HG02870 (cell line): Measurements from ENCODE around the gene HMGA1.
"Not testable (repeated sequence)": the region's sequence is repeated elsewhere in the genome, so short reads cannot be mapped to it uniquely, and the experiment has no call there.

Experiments used
- ATAC-seq: cut with Tn5 transposase; IDR thresholded peaks from one replicate; pipeline ENCODE4 v1.9.1; 2021; ENCODE audit warnings: mild to moderate bottlenecking, moderate library complexity; ENCODE audit not compliant: unreplicated experiment

Gene HMGA1

DNA sequence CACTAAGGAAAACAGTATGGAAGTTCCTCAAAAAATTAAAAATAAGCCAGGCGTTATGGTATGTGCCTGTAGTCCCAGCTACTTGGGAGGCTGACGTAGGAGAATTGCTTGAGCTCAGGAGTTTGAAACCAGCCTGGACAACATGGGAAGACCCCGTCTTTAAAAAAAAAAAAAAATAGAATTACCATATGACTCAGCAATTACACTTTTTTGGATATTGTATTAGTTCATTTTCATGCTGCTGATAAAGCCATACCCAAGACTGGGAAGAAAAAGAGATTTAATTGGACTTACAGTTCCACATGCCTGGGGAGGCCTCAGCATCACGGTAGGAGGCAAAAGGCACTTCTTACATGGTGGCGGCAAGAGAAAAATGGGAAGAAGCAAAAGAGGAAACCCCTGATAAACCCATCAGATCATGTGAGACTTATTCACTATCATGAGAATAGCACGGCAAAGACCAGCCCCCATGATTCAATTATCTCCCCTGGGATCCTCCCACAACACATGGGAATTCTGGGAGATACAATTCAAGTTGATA, 22.9 kb downstream of the HMGA1 start:
- no peak for ATAC-seq

DNA sequence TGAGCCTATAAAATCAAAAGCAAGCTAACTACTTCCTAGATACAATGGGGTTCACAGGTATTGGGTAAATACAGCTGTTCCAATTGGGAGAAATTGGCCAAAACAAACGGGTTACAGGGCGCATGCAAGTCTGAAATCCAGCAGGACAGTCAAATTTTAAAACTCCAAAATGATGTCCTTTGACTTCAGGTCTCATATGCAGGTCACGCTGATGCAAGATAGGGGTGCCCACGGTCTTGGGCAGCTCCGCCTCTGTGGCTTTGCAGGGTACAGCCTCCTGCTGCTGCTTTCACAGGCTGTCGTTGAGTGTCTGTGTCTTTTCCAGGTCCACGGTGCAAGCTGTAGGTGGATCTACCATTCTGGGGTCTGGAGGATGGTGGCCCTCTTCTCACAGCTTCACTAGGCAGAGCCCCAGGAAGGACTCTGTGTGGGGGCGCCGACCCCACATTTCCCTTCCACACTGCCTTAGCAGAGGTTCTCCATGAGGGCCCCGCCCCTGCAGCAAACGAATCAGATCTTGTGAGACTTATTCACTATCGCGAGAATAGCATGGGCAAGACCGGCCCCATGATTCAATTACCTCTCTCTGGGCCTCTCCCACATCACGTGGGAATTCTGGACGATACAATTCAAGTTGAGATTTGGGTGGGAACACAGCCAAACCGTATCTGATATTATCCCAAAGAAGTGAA, 24.0 kb downstream of the HMGA1 start:
- ATAC-seq = no peak

DNA sequence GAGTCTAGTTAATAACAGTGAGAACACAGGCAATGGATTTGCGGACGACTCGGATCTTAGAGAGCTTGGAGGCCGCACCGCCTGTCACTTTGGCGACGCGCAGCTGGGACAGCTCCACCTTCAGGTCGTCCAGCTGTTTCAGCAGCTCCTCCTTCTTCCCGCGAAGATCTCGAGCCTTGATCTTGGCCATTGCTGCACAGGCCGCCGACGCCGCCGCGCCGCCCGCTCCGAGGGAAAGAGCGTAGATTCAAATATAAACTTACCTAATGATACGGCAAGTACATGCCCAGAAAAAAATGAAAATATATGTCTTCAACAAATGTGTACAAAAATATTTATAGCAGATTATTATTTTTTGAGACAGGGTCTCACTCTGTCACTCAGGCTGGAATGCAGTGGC, 26.8 kb downstream of the HMGA1 start:
- ATAC-seq = not testable (repeated sequence)

DNA sequence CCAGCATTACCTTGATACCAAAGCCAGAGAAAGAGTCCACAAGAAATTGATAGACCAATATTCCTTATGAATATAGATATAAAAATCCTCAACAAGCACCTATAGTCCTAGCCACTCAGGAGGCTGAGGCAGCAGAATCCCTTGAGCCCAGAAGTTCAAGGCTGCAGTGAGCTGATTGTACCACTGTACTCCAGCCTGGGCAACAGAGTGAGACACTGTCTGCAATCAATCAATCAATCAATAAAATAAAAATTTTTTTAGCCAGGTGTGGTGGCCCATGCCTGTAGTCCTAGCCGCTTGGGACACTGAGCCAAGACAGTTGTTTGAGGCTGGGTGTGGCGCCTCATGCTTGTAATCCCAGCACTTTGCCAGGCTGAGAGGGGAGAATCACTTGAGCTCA, 31.1 kb downstream of the HMGA1 start:
- no peak for ATAC-seq

DNA sequence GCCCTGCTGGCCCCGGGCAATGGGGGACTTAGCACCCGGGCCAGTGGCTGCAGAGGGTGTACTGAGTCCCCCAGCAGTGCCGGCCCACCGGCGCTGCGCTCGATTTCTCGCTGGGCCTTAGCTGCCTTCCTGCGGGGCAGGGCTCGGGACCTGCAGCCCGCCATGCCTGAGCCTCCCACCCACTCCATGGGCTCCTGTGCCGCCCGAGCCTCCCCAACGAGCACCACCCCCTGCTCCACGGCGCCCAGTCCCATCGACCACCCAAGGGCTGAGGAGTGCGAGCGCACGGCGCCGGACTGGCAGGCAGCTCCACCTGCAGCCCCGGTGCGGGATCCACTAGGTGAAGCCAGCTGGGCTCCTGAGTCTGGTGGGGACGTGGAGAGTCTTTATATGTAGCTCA, 32.5 kb downstream of the HMGA1 start:
- not testable (repeated sequence) for ATAC-seq

DNA sequence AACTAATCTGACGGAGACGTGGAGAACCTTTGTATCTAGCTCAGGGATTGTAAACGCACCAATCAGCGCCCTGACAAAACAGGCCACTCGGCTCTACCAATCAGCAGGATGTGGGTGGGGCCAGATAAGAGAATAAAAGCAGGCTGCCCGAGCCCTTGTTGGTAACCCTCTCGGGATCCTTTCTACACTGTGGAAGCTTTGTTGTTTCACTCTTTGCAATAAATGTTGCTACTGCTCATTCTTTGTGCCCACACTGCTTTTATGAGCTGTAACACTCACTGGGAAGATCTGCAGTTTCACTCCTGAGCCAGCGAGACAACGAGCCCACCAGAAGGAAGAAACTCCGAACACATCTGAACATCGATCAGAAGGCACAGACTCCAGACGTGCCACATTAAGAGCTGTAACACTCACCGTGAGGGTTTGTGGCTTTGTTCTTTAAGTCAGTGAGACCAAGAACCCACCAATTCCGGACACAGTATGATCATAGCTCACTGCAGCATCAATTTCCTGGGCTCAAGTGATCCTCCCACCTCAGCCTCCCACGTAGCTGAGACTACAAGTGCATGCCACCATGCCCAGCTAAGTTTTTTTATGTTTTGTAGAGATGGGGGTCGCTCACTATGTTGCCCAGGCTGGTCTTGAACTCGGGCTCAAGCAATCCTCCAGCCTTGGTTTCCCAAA, 33.1 kb downstream of the HMGA1 start:
- ATAC-seq = not testable (repeated sequence)

DNA sequence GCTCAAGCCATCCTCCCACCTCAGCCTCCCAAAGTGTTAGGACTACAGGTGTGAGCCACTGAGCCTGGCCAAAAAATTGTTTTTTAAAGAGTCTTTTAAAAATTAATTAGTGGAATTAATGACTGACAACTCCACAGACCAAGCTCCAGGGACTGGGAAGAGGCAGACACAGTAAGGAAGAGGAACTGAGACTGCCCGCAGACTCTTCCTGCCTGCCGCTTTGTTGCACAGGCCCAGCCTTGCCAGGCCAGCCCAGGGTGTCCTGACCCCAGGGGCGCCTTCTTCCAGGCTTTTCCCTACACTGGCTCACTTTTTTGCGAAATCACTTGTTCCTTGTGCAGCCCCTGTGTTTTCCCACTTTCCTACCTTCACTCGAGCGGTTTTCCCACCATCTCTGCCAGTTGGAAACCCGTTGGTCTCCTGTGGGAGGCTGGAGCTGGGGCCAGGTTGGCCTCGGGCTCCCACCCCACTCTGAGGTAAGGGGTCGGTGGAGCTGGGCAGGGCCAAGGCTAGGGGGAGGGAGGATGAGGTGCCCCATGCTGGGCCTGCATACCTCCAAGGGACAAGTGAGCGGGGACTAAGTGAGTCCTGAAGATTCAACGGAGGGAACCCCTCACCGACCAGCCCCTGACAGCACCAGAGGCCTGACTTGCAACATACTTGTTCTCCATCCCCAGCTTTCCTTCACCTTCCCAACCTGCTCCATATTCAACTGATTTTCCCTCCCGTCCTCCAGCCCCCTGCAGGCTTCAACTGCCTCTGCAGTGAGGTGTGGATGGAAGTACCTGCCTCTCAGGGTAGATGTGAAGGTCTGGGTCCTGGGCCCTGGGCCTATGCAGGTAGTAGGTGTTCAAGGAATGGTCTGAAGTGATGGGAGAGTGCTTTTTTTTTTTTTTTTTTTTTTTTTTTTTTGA, 35.6 kb downstream of the HMGA1 start:
- ATAC-seq = no peak

DNA sequence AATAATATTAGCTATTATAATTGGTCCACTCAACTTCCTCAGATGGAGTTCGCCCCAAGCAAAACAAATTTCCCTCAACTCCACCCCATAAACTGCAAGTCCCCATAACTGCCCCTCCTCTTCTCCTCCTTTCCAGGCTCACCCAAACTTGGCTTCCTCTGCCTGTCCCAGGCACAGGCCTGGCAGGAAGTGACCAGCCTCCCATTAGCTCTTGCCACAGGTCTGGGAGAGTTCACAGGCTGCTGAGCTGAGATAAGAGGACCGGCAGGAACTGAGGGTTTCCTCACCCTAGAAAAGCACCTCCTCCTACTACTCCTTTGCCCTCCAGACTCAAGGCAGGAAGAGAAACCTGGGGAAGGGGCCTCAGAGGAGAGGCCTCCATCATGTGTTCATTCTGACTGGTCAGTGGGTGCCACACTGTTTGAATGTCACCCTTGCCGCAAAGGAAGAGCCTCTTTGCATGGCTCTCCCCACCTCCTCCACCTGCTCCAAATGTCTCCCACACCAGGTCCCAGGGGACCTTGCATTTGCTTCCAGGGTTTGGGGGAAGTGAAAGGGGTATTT, 36.7 kb downstream of the HMGA1 start:
- ATAC-seq = no peak

DNA sequence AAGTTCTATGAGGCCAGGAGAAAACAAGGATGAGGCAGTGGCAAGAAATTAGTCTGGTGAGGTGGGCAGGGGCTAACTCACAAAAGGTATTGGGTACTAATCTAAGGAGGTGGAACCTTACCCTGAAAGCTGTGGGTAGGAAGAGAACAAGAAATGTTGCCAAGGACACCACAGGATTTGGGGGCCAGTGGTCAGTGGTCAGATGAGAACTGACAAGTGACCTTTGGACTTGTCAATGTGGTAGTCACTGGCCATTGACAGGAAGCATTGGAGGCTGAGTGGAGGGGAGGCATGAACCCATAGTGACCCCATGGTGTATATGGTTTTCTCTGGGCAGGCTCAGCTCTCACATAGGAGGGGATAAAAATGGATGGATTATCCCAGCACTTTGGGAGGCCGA, 37.5 kb downstream of the HMGA1 start:
- ATAC-seq = no peak

DNA sequence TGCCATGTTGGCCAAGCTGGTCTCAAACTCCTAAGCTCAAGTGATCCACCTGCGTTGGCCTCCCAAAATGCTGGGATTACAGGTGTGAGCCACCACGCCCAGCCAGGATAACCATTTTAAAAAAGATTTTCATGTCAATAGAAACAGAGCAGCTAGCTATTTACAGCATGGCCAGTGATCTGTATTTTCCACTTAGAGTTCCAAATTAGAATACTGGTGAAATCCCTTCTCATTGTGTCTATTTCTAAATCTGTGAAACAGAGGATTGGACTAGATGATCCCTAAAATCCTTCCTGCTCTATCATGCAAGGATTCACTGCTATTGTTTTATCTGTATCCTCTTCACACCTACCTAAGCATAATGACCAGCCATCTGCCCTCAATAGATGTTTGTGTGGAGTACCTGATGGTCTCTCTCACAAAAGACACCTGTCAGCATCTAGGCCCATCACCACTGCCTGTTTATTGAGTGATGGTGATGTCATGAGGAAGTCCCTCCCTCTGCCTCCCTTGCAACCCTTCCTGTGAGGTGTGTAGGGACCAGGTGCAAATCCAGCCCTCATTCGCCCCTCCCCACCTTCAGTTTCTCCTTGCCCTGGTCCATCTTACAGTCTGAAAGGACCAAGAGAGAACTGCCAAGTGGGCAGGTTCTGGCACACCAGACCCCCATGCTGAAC, 38.6 kb downstream of the HMGA1 start:
- no peak for ATAC-seq

DNA sequence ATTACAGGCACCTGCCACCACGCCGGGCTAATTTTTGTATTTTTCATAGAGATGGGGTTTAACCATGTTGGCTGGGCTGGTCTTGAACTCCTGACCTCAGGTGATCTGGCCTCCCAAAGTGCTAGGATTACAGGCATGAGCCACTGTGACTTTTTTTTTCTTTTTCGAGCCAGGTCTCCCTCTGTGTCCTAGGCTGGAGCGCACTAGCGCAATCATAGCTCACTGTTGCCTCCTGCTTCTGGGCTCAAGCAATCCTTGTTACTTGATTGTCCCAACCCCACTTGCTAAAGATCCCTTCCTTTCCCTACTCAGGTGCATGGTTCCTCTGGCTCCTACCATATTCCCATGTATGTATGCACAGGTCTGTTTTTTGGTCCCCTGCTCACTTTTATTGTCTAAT, 39.5 kb downstream of the HMGA1 start:
- ATAC-seq = no peak

DNA sequence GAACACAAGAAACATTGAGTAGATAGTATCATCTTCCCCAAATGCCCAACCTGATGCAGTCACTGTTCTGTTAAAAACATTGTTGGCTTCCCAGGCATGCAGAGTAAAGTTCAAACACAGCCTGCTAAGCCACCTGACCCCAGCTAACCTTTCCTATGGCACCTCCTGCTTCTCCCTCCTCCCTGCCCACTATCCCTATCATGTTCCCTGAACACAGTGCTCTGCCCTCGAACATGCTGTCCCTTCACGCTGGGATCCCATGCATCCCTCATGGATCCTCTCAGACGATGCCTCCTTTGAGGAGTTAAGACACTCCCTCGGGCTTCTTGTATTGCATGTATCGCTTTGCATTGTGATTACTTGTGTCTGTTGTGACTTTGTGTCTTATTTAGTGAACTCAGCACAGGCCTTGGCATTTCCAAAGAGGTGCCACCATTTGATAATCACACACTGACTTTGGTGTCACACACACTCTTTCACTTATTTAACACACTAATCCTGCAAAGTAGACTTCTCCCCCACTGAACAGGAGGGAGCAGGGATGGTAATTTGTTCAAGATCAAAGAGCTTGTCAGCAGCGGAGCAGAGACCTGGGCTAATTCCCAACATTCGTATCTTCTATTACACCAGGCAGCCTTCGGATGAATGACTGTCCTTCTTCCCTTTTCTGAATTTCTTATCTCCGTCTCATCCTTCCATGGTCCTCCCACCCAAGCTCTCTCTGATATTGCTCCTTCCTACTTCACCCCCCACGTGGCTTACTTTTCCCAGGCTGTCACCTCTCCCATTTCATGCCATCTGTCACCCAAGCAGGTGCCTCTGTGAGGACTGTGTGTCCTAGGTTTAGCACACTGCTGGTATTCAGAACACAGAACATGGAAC, 40.4 kb downstream of the HMGA1 start:
- ATAC-seq = no peak

DNA sequence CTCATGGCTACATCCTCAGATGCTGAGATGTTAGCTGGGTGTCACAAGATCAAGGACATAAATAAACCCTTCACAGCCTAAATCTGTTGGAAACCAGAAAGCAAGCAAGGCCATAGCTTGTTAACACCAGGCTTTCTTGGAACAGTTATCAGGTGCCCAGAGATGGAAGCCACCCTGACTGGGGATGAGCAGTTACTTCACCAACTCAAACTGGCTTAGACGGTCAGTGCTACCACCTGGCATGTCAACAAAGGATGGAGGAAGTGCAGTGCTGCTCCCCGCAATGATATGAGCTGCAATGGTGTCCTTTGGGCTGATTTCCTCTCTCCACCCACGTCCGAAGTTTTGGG, 41.1 kb downstream of the HMGA1 start:
- no peak for ATAC-seq

DNA sequence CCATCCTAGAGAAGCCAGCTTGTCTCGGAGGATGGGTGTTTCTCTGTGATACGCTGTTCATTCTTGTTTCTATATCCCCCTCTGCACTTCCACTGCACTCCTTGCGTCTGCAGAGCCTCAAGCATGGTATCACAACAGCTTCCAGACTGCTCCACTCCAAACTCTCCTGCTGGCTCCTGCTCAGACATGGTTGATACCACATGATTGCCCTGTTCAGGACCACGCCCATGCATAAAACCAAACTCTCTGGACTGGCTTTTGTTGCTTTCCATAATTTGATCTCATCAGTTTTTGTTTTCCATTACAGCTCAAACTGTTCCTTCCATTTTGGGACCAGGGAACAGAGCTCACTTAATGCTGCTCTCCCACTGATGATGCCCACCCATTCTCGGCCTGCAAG, 42.2 kb downstream of the HMGA1 start:
- no peak for ATAC-seq

DNA sequence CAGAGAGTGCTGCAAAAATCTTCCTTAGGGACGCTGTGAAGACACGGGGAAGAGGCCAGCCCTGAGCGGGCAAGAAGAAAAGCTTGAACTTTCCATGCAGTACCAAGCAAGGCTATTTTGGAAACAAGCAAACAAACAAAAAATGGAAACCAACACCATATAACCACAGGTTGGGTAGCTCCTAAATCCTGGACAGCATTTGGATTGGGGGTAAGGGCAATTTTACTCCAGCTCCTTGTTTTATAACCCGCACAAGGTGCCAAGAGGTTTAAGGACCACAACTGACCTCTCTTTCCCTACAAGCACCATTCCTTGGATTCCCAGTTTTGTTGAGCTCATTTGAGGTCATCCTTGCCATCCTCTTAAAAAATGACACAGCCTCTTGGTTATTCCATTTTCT, 43.5 kb downstream of the HMGA1 start:
- ATAC-seq = no peak

DNA sequence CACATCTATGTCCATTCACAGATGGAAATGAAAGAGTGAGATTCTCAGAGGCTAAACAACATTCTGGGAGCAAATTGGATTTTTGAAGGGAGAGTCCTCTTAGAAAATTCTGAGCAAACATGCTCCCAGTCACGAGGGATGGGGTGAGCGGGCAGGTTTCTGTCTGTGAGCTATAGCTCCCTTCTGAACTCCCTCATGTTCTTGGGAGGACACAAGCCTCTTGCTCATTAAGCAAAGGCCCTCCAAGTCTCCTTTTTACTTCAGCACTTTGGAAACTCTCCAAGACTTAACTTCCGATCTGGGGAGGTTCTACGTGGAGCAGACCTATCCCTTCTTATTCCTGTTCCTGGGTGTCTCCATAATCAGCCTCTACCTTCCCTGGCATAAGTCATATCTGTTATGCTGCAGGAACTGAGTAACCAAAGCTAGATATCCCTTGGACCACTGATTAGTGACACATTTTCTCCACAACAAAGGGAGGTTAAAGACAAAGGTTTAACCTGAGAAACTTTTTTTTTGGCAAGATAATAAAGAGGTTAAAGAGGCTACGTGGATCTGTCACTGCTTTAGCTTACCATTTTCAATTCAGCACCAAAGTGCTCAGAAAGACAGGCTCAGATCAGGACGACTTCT, 45.1 kb downstream of the HMGA1 start:
- ATAC-seq = no peak

DNA sequence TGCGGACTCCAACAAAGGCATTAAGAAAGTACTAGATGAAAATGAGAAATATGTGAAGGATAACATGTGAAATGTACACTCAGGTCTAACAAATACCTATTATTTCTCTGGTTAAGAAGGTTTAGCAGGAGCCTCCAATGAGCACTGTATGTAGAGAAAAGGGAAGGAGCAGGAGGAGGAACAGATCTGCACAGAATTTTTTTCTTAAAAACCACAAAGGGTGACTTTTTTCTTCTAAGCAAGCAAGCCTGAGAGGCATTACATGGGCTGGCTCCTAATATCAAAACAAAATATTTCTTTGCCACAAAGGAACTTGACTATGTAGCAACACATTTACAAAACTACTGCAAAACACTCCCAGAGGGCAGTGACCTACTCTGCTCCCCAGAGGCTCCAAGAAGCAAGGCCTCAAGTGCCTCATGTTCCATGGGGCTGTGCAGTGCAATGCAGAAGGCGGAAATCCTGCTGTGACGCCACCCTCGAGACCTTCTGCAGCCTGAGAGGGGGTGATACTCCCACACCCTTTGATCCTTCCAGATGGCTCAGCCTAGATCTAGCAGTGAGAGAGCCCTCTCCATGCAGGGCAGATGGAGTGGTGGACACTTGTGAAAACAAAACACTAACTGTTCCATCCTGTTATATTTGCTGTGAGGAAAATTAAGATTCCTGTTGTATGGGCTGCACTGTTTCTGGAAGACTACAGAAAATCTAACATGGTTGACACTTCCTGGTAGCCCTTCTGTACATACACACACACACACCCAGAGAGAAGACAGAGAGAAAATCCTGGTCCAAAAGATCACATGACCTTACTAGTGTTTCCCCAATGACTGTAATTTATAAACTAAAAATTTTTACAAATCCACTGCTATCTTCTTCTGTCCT, 48.1 kb downstream of the HMGA1 start:
- no peak for ATAC-seq

DNA sequence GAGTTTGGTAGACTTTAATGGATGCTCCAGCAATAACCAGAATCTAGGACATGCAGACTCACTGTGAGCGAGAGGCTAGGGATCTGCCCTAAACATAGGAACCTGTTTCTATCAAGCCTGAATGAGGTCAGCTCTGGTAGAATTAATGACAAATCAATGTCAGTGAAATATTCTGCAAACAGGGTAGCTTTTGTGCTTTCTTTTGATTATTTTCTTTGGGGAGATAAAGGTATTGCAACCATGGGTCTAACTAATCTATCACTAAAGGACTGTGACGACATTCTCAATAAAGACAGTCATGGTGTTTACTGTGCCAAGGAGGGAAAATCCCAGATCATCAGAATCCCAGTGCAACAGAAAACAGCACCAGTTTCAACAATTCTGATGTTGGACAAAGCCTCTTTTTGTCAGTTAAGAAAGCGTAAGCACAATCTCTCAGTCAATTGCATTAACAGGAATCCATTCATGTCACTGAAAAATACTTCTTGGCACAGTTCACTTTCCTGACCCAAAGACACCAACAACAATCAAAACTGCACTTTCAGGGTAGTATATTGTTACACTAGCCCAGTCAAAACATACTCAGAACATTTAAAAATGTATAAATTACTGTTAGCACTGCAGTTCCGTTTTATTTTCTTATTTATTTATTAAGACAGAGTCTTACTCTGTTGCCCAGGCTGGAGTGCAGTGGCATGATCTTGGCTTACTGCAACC, 48.9 kb downstream of the HMGA1 start:
- no peak for ATAC-seq
